Activated CD4-positive, alpha-beta memory T cell treated with anti-CD3 and anti-CD28 coated beads for 36 hours (primary cell): ENCODE results near the gene RNF223. TPM values are rescaled to one million over a fixed set of nuclear protein-coding genes. Genes with fewer than 3 reads are reported as not detected.
"Not testable (repeated sequence)": the region's sequence is repeated elsewhere in the genome, so short reads cannot be mapped to it uniquely, and the experiment has no call there.

Source experiments
- CTCF ChIA-PET: fragments of 350-600 bp; sonication (Branson Sonifier 250); formaldehyde crosslinking; loops from one replicate; lab custom pipeline; 2021; ENCODE audit warnings: antibody characterized with exemption, inconsistent platforms; lab: Charles Lee
- POLR2A ChIA-PET: fragments of 350-600 bp; sonication (Branson Sonifier 250); formaldehyde crosslinking; loops from one replicate; lab custom pipeline; 2021; ENCODE audit warnings: antibody characterized with exemption; lab: Charles Lee
- DNase-seq: peaks from one replicate; pipeline ENCODE4 v3.0.0-alpha.2; 2020
- H3K27ac Mint-ChIP-seq: one replicate; pipeline ENCODE4 v1.8.0; 2021; ENCODE audit warnings: mixed read lengths
- H3K27me3 Mint-ChIP-seq: one replicate; pipeline ENCODE4 v1.8.0; 2021; ENCODE audit warnings: mixed read lengths
- H3K36me3 Mint-ChIP-seq: one replicate; pipeline ENCODE4 v1.8.0; 2021; ENCODE audit warnings: mixed read lengths
- H3K4me1 Mint-ChIP-seq: one replicate; pipeline ENCODE4 v1.8.0; 2021; ENCODE audit warnings: low read depth, mixed read lengths
- H3K4me3 Mint-ChIP-seq: one replicate; pipeline ENCODE4 v1.8.0; 2021; ENCODE audit warnings: mild to moderate bottlenecking, mixed read lengths
- H3K9me3 Mint-ChIP-seq: one replicate; pipeline ENCODE4 v1.8.0; 2021; ENCODE audit warnings: mixed read lengths
- intact Hi-C: fragments of 100-400 bp; cut with micrococcal nuclease; formaldehyde crosslinking; loops from one replicate; pipeline ENCODE4 v1.15.1; 2023
- total RNA-seq, 2 experiments: library from RNA; stranded (reverse); gene quantifications; one replicate each; pipeline ENCODE4 v1.2.3, GENCODE V29; 2021

RNF223 gene
- total RNA-seq, 2 experiments from 2014 or later: not detected

GRCh38 chr1:1067284-1067859, 6.7 kb downstream of the RNF223 start:
- peak overlapping the region; percentile 77 for H3K4me3 Mint-ChIP-seq

DNA sequence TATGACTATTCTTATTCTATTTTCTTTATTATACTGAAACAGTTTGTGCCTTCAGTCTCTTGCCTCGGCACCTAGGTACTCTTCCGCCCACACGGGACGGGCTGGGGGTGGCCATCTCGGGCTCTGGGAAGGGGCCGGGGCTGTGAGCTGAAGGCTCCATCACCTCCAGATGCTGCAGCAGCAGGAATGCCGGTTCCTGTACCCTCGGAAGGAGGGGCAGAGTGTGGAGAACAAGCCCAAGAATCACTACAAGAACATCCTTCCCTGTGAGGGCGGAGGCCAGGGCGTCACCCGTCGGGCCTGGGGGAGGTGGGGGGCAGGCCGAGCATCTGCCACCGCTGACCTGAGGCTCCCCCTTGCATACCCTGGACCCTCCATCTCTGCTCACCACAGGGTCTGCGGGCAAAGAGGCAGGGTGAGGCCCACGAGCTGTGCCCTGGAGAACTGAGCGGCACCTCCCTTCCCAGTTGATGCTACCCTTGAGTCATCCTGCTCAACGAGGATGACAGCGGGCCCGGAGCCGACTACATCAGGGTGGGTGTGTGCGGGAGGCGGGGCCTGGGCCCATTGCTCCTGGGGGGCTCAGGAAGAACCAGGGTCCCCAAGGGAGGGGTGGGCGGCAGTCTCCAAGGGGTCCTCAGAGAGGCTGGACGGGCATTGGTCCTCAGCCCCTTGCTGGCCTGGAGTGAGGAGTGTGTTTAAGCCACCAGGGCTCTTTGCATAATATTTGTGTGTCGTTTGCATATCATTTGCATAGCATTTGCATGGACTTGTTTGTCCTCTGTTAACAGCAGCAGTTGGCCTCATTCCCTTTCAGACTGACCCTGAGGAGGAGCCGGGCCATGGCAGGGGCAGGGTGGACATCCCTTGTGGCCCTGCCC, 7.5 kb downstream of the RNF223 start:
- Mint-ChIP-seq H3K27ac (peak overlapping the region; percentile 13), H3K9me3 (no peaks in the 10 kb centered on the region), H3K4me1 (peaks cover 35% of the 10 kb centered on the region), H3K4me3 (peak overlapping the region; percentile 29), H3K27me3 (peaks cover 5% of the 10 kb centered on the region), H3K36me3 (peaks cover 3% of the 10 kb centered on the region)
- intact Hi-C loops: loop anchor here (10.0 kb wide), 1 partner anchor 102 kb away; the partner anchor contains the start of genes KLHL17 and PLEKHN1
- peak; percentile 55 for DNase-seq
- ChIA-PET CTCF (interaction anchor here (1.5 to 5.1 kb wide), 2 partner anchors 56 to 84 kb away, joined by 6 to 55 read pairs; partner anchors contain the start of gene PERM1), POLR2A (no interaction called here)

More at GRCh38 chr1:1067284-1067859, 6.7 kb downstream of the RNF223 start:
- peaks cover 5% of the 10 kb centered on the region for H3K27me3 Mint-ChIP-seq
- no peaks in the 10 kb centered on the region for H3K9me3 Mint-ChIP-seq
- H3K4me1 Mint-ChIP-seq: peaks cover 34% of the 10 kb centered on the region
- H3K27ac Mint-ChIP-seq: no peak overlapping the region
- peaks cover 2% of the 10 kb centered on the region for H3K36me3 Mint-ChIP-seq
- ChIA-PET CTCF (no interaction called here), POLR2A (no interaction called here)
- intact Hi-C loops: loop anchor here (10.0 kb wide), 1 partner anchor 103 kb away; the partner anchor contains the start of genes KLHL17 and PLEKHN1
- no peak for DNase-seq

GRCh38 chr1:1065940-1066304, 8.2 kb downstream of the RNF223 start:
- POLR2A ChIA-PET, H3K27ac Mint-ChIP-seq: not testable (repeated sequence)

GRCh38 chr1:1065265-1065939, 8.7 kb downstream of the RNF223 start:
- H3K27me3 Mint-ChIP-seq: peaks cover 6% of the 10 kb centered on the region
- ChIA-PET CTCF (interaction anchor here (1.5 to 5.1 kb wide), 3 partner anchors 33 to 83 kb away, joined by 6 to 55 read pairs (median 26); partner anchors contain the start of gene PERM1), POLR2A (no interaction called here)
- H3K4me1 Mint-ChIP-seq: peaks cover 40% of the 10 kb centered on the region
- H3K9me3 Mint-ChIP-seq: no peaks in the 10 kb centered on the region
- peak overlapping the region; percentile 59 for H3K4me3 Mint-ChIP-seq
- intact Hi-C loops: loop anchor here (2.0 to 10.0 kb wide), 2 partner anchors 33 to 101 kb away; partner anchors contain the start of genes KLHL17 and PLEKHN1
- DNase-seq: peak; percentile 38
- no peak overlapping the region for H3K27ac Mint-ChIP-seq
- peaks cover 12% of the 10 kb centered on the region for H3K36me3 Mint-ChIP-seq

More at GRCh38 chr1:1065940-1066304, 8.2 kb downstream of the RNF223 start:
- H3K36me3 Mint-ChIP-seq, H3K9me3 Mint-ChIP-seq, H3K4me3 Mint-ChIP-seq, H3K27me3 Mint-ChIP-seq, DNase-seq: not testable (repeated sequence)
- H3K4me1 Mint-ChIP-seq: peaks cover 37% of the 10 kb centered on the region
- CTCF ChIA-PET: interaction anchor here (1.5 to 5.1 kb wide), 3 partner anchors 33 to 83 kb away, joined by 6 to 55 read pairs (median 26); partner anchors contain the start of gene PERM1
- intact Hi-C loops: loop anchor here (2.0 to 10.0 kb wide), 2 partner anchors 33 to 101 kb away; partner anchors contain the start of genes KLHL17 and PLEKHN1

DNA sequence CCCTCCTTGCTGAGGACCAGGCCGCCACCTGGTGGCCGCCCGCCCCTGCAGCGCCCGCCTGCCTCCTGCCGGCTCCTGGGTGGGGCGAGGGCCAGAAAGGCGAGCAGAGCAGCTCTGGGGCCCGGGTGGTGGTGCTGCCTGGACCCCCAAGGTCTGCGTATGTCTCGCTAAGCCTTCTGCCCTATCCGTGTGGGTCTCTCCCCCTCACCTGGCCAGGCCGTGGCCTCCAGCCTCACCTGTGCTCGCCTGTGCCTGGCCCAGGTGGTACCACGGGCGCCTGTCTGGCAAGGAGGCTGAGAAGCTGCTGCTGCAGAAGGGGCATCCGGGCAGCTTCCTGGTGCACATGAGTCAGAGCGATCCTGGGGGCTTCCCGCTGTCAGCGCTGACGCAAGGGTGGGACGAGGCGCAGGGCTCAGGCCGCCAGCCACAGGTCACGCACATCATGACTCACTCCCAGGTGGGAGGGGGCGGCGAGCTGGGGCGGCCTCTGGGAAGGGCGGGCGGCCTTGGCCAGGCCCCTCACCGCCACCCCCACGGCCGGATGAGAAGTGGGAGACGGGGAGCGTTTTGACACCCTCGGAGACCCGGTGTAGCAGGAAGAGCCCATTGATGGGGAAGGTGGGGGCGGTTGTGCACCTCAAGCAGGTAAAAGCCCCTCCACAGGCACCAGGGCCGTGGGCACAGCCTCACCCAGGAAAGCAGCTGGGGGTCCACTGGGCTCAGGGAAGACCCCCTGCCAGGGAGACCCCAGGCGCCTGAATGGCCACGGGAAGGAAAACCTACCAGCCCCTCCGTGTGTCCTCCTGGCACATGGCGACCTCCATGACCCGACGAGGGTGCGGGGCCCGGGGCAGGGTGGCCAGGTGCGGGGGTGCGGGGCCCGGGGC, 9.9 kb downstream of the RNF223 start:
- peak overlapping the region; percentile 83 for H3K27ac Mint-ChIP-seq
- H3K9me3 Mint-ChIP-seq: no peaks in the 10 kb centered on the region
- peaks cover 7% of the 10 kb centered on the region for H3K27me3 Mint-ChIP-seq
- peak overlapping the region; percentile 74 for H3K4me3 Mint-ChIP-seq
- peak; percentile 97 for DNase-seq
- intact Hi-C loops: loop anchor here (1.0 to 10.0 kb wide), 6 partner anchors 24 to 153 kb away; partner anchors contain the start of genes KLHL17 and PLEKHN1
- H3K4me1 Mint-ChIP-seq: peaks cover 41% of the 10 kb centered on the region
- CTCF ChIA-PET: interaction anchor here (0.6 to 5.1 kb wide), 28 partner anchors 8 to 228 kb away, joined by 3 to 55 read pairs (median 4); partner anchors contain the start of genes AGRN, ISG15 and PERM1
- peaks cover 15% of the 10 kb centered on the region for H3K36me3 Mint-ChIP-seq
- POLR2A ChIA-PET: interaction anchor here (0.6 to 2.1 kb wide), 5 partner anchors 25 to 311 kb away, joined by 3 to 11 read pairs (median 4); partner anchors contain the start of genes AURKAIP1, C1orf159 and ISG15

GRCh38 chr1:1063261-1063944, 10.7 kb downstream of the RNF223 start:
- peak overlapping the region; percentile 83 for H3K27ac Mint-ChIP-seq
- H3K4me3 Mint-ChIP-seq: peak overlapping the region; percentile 74
- H3K36me3 Mint-ChIP-seq: peaks cover 15% of the 10 kb centered on the region
- H3K9me3 Mint-ChIP-seq: no peaks in the 10 kb centered on the region
- CTCF ChIA-PET: interaction anchor here (0.7 to 5.1 kb wide), 26 partner anchors 9 to 228 kb away, joined by 3 to 55 read pairs (median 4); partner anchors contain the start of genes AGRN, ISG15 and PERM1
- peaks cover 12% of the 10 kb centered on the region for H3K27me3 Mint-ChIP-seq
- peaks cover 45% of the 10 kb centered on the region for H3K4me1 Mint-ChIP-seq
- DNase-seq: no peak
- intact Hi-C loops: loop anchor here (5.0 to 10.0 kb wide), 3 partner anchors 46 to 154 kb away; partner anchors contain the start of genes KLHL17 and PLEKHN1
- POLR2A ChIA-PET: interaction anchor here (1.0 to 2.1 kb wide), 4 partner anchors 25 to 53 kb away, joined by 3 to 11 read pairs (median 4); partner anchors contain the start of genes C1orf159 and ISG15

GRCh38 chr1:1062348-1063163, 11.6 kb downstream of the RNF223 start:
- intact Hi-C loops: loop anchor here (5.0 to 10.0 kb wide), 3 partner anchors 45 to 155 kb away; partner anchors contain the start of genes KLHL17 and PLEKHN1
- Mint-ChIP-seq H3K9me3 (no peaks in the 10 kb centered on the region), H3K4me1 (peaks cover 41% of the 10 kb centered on the region), H3K27me3 (peaks cover 20% of the 10 kb centered on the region), H3K27ac (peak overlapping the region; percentile 83), H3K36me3 (peaks cover 15% of the 10 kb centered on the region), H3K4me3 (peak overlapping the region; percentile 74)
- ChIA-PET CTCF (interaction anchor here (0.7 to 5.1 kb wide), 7 partner anchors 9 to 229 kb away, joined by 3 to 55 read pairs (median 6); partner anchors contain the start of gene PERM1), POLR2A (interaction anchor here (1.4 to 2.1 kb wide), 2 partner anchors 24 to 77 kb away, joined by 4 to 11 read pairs; no protein-coding TSS in a partner anchor)
- peak; percentile 29 for DNase-seq

- H3K4me3 Mint-ChIP-seq: peak overlapping the region; percentile 74
- intact Hi-C loops: loop anchor here (5.0 to 10.0 kb wide), 3 partner anchors 45 to 155 kb away; partner anchors contain the start of genes KLHL17 and PLEKHN1
- POLR2A ChIA-PET: interaction anchor here (1.4 kb wide), 1 partner anchor 77 kb away, joined by 4 read pairs; no protein-coding TSS in a partner anchor
- no peak for DNase-seq
- no peak overlapping the region for H3K27ac Mint-ChIP-seq
- CTCF ChIA-PET: interaction anchor here (0.7 to 5.1 kb wide), 4 partner anchors 21 to 79 kb away, joined by 4 to 55 read pairs (median 6); partner anchors contain the start of gene PERM1
- peaks cover 23% of the 10 kb centered on the region for H3K27me3 Mint-ChIP-seq
- H3K36me3 Mint-ChIP-seq: peaks cover 15% of the 10 kb centered on the region
- H3K9me3 Mint-ChIP-seq: no peaks in the 10 kb centered on the region
- H3K4me1 Mint-ChIP-seq: peaks cover 41% of the 10 kb centered on the region
Measured at GRCh38 chr1:1061682-1062345, 12.3 kb downstream of the RNF223 start.
